ENCODE measurements around the gene CYP26B1. TPM values are rescaled to one million over a fixed set of nuclear protein-coding genes. Genes with fewer than 3 reads are reported as not detected.
A peak's percentile ranks its signal among the peaks of the same experiment; 100 is the strongest.

CYP26B1 gene
- total RNA-seq, 1 donor from 2014 or later, result 4.7 TPM

DNA sequence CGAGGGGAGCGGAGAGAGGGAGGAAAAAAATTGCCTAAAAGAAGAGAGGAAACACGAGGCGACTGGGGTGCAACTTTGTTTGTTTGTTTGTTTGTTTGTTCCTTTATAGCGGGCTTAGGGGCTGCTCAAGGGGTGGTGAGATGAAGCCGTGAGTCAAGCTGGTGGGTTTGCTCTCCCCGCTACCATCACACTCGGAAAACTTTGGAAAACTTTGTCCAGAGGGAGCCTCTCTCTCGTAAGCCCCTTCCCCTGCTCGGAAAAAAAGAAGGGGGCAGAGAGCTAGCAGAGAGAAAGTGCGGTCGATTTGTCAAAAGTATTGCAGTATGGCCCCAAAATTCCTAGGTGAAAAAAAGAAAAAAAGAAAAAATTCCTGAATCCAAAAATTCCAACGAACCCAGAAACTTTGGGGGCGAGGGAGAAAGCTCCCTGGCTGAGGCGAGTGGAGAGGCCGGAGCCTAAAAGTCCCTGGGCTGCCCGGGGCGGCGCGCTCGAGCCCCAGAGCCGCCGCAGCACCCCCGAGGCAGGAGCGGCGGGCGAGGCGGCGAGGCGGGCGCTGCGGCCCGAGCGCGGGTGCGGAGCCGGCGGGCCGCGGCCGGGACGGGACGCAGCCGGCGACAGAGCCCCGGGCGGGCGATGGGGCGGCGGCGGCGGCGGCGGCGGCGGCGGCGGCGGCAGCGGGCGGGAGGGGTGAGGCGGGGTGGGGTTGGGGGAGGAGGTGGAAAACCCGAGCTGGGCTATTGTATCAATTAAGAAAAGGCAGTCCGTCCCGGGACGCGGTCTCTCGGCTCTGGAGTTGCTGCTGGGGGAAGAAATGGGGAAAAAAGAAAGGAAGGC lies 558 bp upstream of the CYP26B1 start:
- Mint-ChIP-seq H3K4me3 (ENCODE audit: unreplicated experiment) (peak overlapping the region; percentile 67), H3K27me3 (ENCODE audit: low read depth) (peaks cover 44% of the 10 kb centered on the region), H3K9me3 (ENCODE audit: low read depth) (no peaks in the 10 kb centered on the region), H3K4me1 (ENCODE audit: low read depth) (peaks cover 51% of the 10 kb centered on the region), H3K27ac (ENCODE audit: unreplicated experiment) (no peak overlapping the region), H3K36me3 (ENCODE audit: low read depth) (peaks cover 3% of the 10 kb centered on the region)
- no peak for DNase-seq (ENCODE audit: low spot score)
- TF ChIP-seq, protein P1, sequence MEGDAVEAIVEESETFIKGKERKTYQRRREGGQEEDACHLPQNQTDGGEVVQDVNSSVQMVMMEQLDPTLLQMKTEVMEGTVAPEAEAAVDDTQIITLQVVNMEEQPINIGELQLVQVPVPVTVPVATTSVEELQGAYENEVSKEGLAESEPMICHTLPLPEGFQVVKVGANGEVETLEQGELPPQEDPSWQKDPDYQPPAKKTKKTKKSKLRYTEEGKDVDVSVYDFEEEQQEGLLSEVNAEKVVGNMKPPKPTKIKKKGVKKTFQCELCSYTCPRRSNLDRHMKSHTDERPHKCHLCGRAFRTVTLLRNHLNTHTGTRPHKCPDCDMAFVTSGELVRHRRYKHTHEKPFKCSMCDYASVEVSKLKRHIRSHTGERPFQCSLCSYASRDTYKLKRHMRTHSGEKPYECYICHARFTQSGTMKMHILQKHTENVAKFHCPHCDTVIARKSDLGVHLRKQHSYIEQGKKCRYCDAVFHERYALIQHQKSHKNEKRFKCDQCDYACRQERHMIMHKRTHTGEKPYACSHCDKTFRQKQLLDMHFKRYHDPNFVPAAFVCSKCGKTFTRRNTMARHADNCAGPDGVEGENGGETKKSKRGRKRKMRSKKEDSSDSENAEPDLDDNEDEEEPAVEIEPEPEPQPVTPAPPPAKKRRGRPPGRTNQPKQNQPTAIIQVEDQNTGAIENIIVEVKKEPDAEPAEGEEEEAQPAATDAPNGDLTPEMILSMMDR (IDR thresholded peaks at IDR 0.05), result no peak

DNA sequence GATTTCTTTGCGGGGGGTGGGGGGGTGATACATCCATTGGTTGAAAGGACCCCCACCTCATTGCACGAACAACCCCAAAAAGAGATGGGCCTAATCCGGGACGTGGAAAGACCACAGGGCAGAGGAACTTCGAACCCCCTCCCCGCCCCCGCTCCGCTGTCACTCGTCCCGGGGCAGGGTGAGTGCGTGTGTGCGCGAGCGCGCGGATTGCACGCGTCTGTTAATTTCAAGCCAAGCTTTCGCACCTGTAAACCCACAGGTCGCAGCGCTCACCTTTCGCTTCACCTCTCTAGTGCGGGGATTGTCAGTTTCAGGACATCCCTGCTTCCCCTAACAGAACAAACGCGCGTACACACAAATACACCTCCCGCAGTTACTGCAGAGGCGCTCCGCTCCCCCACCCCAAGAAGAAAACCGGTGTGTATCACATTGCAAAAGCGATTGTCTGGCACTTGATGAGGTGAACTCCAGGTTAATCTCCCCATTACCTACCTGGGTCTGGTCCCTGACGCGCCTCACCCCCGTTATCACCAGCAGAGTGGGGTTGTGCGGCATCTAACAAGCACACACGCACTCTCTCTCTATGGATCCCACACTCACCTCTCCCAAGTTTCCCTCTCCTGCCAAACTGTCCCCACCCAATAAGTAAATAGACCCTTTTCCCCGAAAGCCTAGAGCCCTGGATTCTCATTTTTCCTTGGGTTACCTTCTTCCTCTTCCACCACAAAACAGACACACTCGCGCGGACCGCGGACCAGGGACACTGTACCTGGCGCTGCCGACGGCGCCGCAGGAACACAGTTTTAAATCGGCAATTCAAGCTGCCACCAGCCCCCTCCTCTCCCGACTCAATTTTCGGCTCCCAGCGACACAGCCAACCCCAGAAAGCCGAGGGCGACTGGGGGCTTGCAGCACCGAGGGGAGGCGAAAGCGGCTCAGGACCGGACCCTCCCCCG lies 1.0 kb downstream of the CYP26B1 start:
- Mint-ChIP-seq H3K27me3 (ENCODE audit: low read depth) (peaks cover 43% of the 10 kb centered on the region), H3K4me3 (ENCODE audit: unreplicated experiment) (peak overlapping the region; percentile 76), H3K4me1 (ENCODE audit: low read depth) (peaks cover 51% of the 10 kb centered on the region), H3K9me3 (ENCODE audit: low read depth) (no peaks in the 10 kb centered on the region), H3K36me3 (ENCODE audit: low read depth) (peaks cover 3% of the 10 kb centered on the region), H3K27ac (ENCODE audit: unreplicated experiment) (peak overlapping the region; percentile 17)
- DNase-seq (ENCODE audit: low spot score), result no peak
- TF ChIP-seq, protein P1 (IDR thresholded peaks at IDR 0.05), result no peak

DNA sequence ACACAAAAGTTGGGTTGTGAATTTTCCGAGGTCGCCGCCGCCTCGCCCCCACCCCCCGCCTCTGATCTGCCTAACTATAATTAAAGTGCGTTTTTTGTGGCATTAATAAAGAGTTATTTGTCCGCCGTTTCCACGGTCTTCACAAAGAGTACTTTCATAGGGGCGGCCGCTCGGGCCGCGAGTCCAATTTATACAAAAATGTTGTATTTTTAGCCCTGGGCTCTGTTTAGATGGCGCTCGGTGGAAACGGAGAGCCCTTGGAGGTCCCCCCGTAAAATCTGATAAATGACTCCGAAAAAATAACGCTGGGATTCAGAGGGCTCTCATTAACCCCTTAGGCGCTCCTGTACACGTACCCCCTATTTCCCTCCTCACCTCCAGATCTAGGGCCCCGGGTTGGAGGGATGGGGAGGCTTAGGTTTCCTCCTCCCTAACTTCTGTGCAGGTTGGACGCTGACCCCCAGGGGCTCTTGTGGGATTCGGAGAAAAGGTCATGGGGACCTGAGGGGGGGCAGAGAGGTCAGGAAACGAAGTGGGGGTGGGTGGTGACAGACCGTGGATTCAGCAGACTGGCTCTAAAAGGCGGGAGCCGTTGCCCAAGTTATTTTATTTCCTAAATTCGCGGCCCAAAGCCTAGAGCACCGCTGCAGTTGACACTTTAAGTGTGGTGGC lies 1.9 kb downstream of the CYP26B1 start:
- Mint-ChIP-seq H3K27ac (ENCODE audit: unreplicated experiment) (no peak overlapping the region), H3K4me1 (ENCODE audit: low read depth) (peaks cover 51% of the 10 kb centered on the region)

DNA sequence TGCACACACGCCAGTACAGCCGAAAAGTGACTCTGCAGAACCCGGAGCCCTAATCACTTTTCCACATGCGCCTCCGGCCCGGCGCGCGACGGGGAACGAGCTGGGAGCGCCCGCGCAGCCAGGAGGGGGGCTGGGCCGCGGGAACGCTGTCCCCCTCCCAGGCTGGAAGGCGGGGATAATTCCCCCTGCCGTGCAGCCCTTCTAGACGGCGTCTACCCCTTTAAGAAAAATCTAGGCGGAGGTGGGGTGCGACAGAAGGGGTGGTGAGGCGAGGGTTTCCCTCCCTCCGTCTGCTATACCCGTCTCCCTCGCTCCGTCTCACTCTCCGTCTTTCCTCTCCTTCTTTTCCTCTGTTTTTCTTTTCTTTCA lies 2.4 kb downstream of the CYP26B1 start:
- TF ChIP-seq, protein P1 (IDR thresholded peaks at IDR 0.05), result no peak
- Mint-ChIP-seq H3K9me3 (ENCODE audit: low read depth) (no peaks in the 10 kb centered on the region), H3K4me1 (ENCODE audit: low read depth) (peaks cover 51% of the 10 kb centered on the region), H3K4me3 (ENCODE audit: unreplicated experiment) (peak overlapping the region; percentile 76), H3K27ac (ENCODE audit: unreplicated experiment) (peak overlapping the region; percentile 12), H3K36me3 (ENCODE audit: low read depth) (peaks cover 3% of the 10 kb centered on the region), H3K27me3 (ENCODE audit: low read depth) (peaks cover 38% of the 10 kb centered on the region)
- no peak for DNase-seq (ENCODE audit: low spot score)

More for the DNA sequence above, 1.9 kb downstream of the CYP26B1 start:
- no peaks in the 10 kb centered on the region for H3K9me3 Mint-ChIP-seq (ENCODE audit: low read depth)
- H3K27me3 Mint-ChIP-seq (ENCODE audit: low read depth), result peaks cover 38% of the 10 kb centered on the region
- DNase-seq (ENCODE audit: low spot score), result no peak
- H3K36me3 Mint-ChIP-seq (ENCODE audit: low read depth), result peaks cover 3% of the 10 kb centered on the region
- H3K4me3 Mint-ChIP-seq (ENCODE audit: unreplicated experiment), result peak overlapping the region; percentile 76
- TF ChIP-seq, protein P1 (IDR thresholded peaks at IDR 0.05), result no peak

Data from chondrocyte (in vitro differentiated cells).